ENCODE results near the gene C6orf89. TPM values are rescaled to one million over a fixed set of nuclear protein-coding genes. Genes with fewer than 3 reads are reported as not detected.

Gene C6orf89
- total RNA-seq, 1 donor from 2014 or later, result 54.7 TPM

GRCh38 chr6:36838896-36839748 is 46.6 kb upstream of the C6orf89 start, which contains the start of gene CPNE5:
Gene CPNE5 (minus strand): TSS chr6:36839444. CDS start chr6:36839377, 67 bp downstream.
- H3K4me3 ChIP-seq, result peak within 1 kb of the TSS; percentile 55
- DNase-seq (no peak), ATAC-seq (peak in 1 of 2 donors; percentile 32)
- no peak within 1 kb of the TSS for H3K27ac ChIP-seq
- H3K9me3 ChIP-seq, result no peaks in the 10 kb centered on the region
- no peak for TF ChIP-seq CTCF (IDR thresholded peaks at IDR 0.05)
- H3K36me3 ChIP-seq, result no peaks in the 10 kb centered on the region
- H3K27me3 ChIP-seq (ENCODE audit: low read depth), result peaks cover 22% of the 10 kb centered on the region
- intact Hi-C loops (cut with DNase I), result no loop called here
- peaks cover 27% of the 10 kb centered on the region for H3K4me1 ChIP-seq

DNA sequence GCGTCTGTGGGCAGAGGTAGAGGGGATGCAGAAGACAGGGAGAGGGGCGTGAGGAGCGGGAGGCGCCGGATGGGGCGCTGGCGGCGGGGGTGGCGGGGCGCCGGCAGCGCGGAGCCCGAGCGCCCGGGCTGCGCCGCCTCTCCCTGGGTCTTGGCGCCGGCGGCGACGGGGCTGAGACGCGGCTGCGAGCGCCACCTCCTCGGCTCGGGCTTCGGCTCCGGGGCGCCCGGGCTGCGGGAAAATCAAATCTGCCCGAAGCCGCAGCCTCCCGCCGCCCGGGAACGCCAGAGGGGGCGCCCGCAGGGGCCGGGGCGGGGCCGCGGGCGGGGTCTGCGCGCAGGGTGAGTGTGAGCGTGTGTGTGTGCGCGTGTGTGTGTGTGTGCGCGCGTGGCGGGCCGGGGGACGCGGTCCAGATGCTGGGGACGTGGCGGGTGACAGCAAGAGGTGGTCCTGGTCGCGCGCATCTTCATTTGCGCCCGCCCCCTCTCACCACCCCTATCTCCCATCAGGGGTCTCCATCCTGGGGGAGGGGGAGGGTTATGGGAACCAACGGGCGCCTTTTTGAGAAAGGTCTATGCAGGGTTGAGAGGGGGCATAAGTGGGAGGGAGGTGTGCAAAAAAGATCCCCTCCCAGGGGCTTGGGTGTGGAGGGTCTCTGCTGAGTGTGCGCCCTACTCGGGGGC is 45.9 kb upstream of the C6orf89 start:
- no peak overlapping the region for H3K27ac ChIP-seq
- H3K9me3 ChIP-seq, result no peaks in the 10 kb centered on the region
- peak overlapping the region; percentile 55 for H3K4me3 ChIP-seq

DNA sequence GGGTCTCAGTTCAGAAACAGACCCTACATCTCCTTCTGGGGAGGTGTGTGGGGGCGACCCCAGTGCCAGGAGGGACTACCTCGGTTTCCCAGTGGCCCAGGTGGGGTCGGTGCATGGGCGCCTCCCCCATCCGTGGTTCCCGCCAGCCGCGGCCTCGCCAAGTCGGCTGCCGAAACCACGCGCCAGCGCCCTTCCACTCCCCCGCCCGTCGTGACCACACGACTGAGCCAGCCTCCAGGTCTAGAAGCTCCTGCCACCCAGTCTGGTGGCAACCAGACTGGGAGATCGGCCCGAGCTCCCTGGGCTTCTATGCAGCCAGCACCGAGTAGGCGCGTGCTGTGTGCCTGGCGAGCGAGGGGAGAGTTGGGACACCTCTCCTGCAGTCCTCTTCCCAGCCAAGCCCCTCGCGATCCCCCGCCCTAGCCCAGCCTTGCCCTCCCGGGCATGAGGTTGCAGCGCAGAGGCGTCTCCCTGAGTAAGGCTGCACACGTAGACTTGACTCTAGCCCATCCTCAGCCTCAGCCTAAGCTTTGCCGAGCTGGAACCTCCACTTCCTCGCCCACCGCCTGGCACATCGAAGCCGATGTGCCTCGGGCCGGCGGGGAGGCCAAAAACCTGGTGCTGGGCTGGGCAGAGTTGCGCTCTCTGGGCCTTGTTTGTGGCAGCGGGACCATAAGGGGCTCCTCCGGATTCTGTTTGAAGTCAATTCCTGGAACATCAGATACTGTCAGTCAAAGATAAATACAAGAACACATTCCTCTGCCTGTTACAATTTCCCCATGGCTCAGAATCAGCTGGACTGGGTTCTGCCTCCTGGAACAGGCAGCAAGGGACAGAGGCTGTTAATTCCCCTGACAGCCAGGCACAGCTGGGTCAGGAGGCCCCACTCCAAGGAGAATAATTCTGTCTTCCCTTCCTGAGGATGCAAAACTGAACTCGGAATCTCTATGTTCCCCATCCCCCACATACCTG is 45.0 kb upstream of the C6orf89 start:
- H3K27me3 ChIP-seq (ENCODE audit: low read depth), result peaks cover 22% of the 10 kb centered on the region
- ATAC-seq, result peak; percentile 18 to 23
- DNase-seq, result no peak
- no peak for TF ChIP-seq CTCF (IDR thresholded peaks at IDR 0.05)
- H3K9me3 ChIP-seq, result no peaks in the 10 kb centered on the region
- H3K27ac ChIP-seq, result no peak overlapping the region
- H3K36me3 ChIP-seq, result no peaks in the 10 kb centered on the region
- H3K4me1 ChIP-seq, result peaks cover 27% of the 10 kb centered on the region
- peak overlapping the region; percentile 55 for H3K4me3 ChIP-seq
- intact Hi-C loops (cut with DNase I), result no loop called here

More for the DNA sequence above, 45.9 kb upstream of the C6orf89 start:
- H3K36me3 ChIP-seq, result no peaks in the 10 kb centered on the region
- H3K27me3 ChIP-seq (ENCODE audit: low read depth), result peaks cover 22% of the 10 kb centered on the region
- peak; percentile 52 for DNase-seq
- peak; percentile 29 for TF ChIP-seq CTCF (IDR thresholded peaks at IDR 0.05)
- peak; percentile 64 to 67 for ATAC-seq
- intact Hi-C loops (cut with DNase I), result no loop called here
- H3K4me1 ChIP-seq, result peaks cover 27% of the 10 kb centered on the region

- peaks cover 22% of the 10 kb centered on the region for H3K27me3 ChIP-seq (ENCODE audit: low read depth)
- intact Hi-C loops (cut with DNase I), result no loop called here
Observed at GRCh38 chr6:36841756-36842155, 44.0 kb upstream of the C6orf89 start.

More at GRCh38 chr6:36841756-36842155, 44.0 kb upstream of the C6orf89 start:
- Histone ChIP-seq H3K27ac (no peak overlapping the region), H3K4me3 (no peak overlapping the region), H3K36me3 (no peaks in the 10 kb centered on the region), H3K9me3 (no peaks in the 10 kb centered on the region), H3K4me1 (peaks cover 27% of the 10 kb centered on the region)
- no peak for TF ChIP-seq CTCF (IDR thresholded peaks at IDR 0.05)
- no peak for ATAC-seq
- DNase-seq, result no peak
